ENCODE data around the gene COX8C. TPM values are rescaled to one million over a fixed set of nuclear protein-coding genes. Genes with fewer than 3 reads are reported as not detected.
A peak's percentile ranks its signal among the peaks of the same experiment; 100 is the strongest.

The COX8C gene
- total and polyA plus RNA-seq, 2 experiments from 2014 or later = 0.56 TPM; not detected in 1

GRCh38 chr14:93322929-93323599 is 23.9 kb upstream of the COX8C start:
- no peak for DNase-seq (ENCODE audit: low read depth in 1 of 2, low spot score in 1 of 2)
- no peak for TF ChIP-seq CTCF (IDR thresholded peaks at IDR 0.05; ENCODE audit: low read depth, low read length)
- Histone ChIP-seq H3K27me3 (no peaks in the 10 kb centered on the region), H3K36me3 (no peaks in the 10 kb centered on the region), H3K4me3 (no peak overlapping the region), H3K27ac (no peak overlapping the region), H3K4me1 (ENCODE audit: low read depth) (peaks cover 14% of the 10 kb centered on the region), H3K9me3 (ENCODE audit: low read depth) (no peaks in the 10 kb centered on the region)

- peaks cover 14% of the 10 kb centered on the region for H3K4me1 ChIP-seq (ENCODE audit: low read depth)
- no peak overlapping the region for H3K27ac ChIP-seq
- no peak for DNase-seq (ENCODE audit: low read depth in 1 of 2, low spot score in 1 of 2)
- no peaks in the 10 kb centered on the region for H3K27me3 ChIP-seq
- H3K4me3 ChIP-seq = no peak overlapping the region
- no peak for TF ChIP-seq CTCF (IDR thresholded peaks at IDR 0.05; ENCODE audit: low read depth, low read length)
- H3K9me3 ChIP-seq (ENCODE audit: low read depth) = no peaks in the 10 kb centered on the region
- H3K36me3 ChIP-seq = no peaks in the 10 kb centered on the region
Observed at GRCh38 chr14:93323600-93324174, 23.3 kb upstream of the COX8C start.

GRCh38 chr14:93326196-93326595 is 20.8 kb upstream of the COX8C start:
- TF ChIP-seq CTCF (IDR thresholded peaks at IDR 0.05; ENCODE audit: low read depth, low read length) = no peak
- no peak for DNase-seq (ENCODE audit: low read depth in 1 of 2, low spot score in 1 of 2)
- H3K4me1 ChIP-seq (ENCODE audit: low read depth) = peaks cover 34% of the 10 kb centered on the region
- H3K27ac ChIP-seq = no peak overlapping the region
- no peak overlapping the region for H3K4me3 ChIP-seq
- no peaks in the 10 kb centered on the region for H3K9me3 ChIP-seq (ENCODE audit: low read depth)
- H3K27me3 ChIP-seq = no peaks in the 10 kb centered on the region
- H3K36me3 ChIP-seq = no peaks in the 10 kb centered on the region

GRCh38 chr14:93328546-93328945 is 18.4 kb upstream of the COX8C start:
- Histone ChIP-seq H3K9me3 (ENCODE audit: low read depth) (no peaks in the 10 kb centered on the region), H3K4me3 (no peak overlapping the region), H3K27ac (no peak overlapping the region), H3K27me3 (no peaks in the 10 kb centered on the region), H3K36me3 (no peaks in the 10 kb centered on the region), H3K4me1 (ENCODE audit: low read depth) (peaks cover 35% of the 10 kb centered on the region)
- TF ChIP-seq CTCF (IDR thresholded peaks at IDR 0.05; ENCODE audit: low read depth, low read length) = no peak
- DNase-seq (ENCODE audit: low read depth in 1 of 2, low spot score in 1 of 2) = no peak

- peak overlapping the region; percentile 99 for H3K27ac ChIP-seq
- no peaks in the 10 kb centered on the region for H3K36me3 ChIP-seq
- peaks cover 33% of the 10 kb centered on the region for H3K4me1 ChIP-seq (ENCODE audit: low read depth)
- no peak for DNase-seq (ENCODE audit: low read depth in 1 of 2, low spot score in 1 of 2)
- H3K9me3 ChIP-seq (ENCODE audit: low read depth) = no peaks in the 10 kb centered on the region
- no peak for TF ChIP-seq CTCF (IDR thresholded peaks at IDR 0.05; ENCODE audit: low read depth, low read length)
- no peak overlapping the region for H3K4me3 ChIP-seq
- H3K27me3 ChIP-seq = no peaks in the 10 kb centered on the region
Observed at GRCh38 chr14:93329965-93330608, 16.9 kb upstream of the COX8C start.

Measured in cardiac muscle cell (in vitro differentiated cells and primary cell).